H1 (cell line): ENCODE measurements around the gene ADD1. TPM values are rescaled to one million over a fixed set of nuclear protein-coding genes. Genes with fewer than 3 reads are reported as not detected.
A peak's percentile ranks its signal among the peaks of the same experiment; 100 is the strongest.

Source experiments
- CTCF ChIA-PET: fragments of 300-600 bp; sonication (Branson Sonifier 250); formaldehyde crosslinking; loops from one replicate; lab custom pipeline; 2021; ENCODE audit not compliant: partially characterized antibody; lab: Charles Lee
- POLR2A ChIA-PET: fragments of 300-600 bp; sonication (Branson Sonifier 250); formaldehyde crosslinking; loops from one replicate; lab custom pipeline; 2021; ENCODE audit warnings: inconsistent platforms; ENCODE audit not compliant: partially characterized antibody; lab: Charles Lee
- DNase-seq, 2 experiments: peaks; one replicate each; pipeline versions ENCODE4 v3.0.0 to v3.0.0-alpha.2; 2010 to 2022; ENCODE audit warnings: low spot score in 2 of 2, low read depth in 1 of 2, mixed read lengths in 1 of 2
- FAIRE-seq: peaks from 2 replicates; lab custom pipeline; 2011; peaks lifted over from hg19 to GRCh38; lab: Jason Lieb, UNC
- H2AFZ ChIP-seq: 2 replicates; pipeline ENCODE4 v1.8.1; 2012; ENCODE audit warnings: low read length, inconsistent platforms
- H2AK5ac ChIP-seq: 2 replicates; pipeline ENCODE4 v1.6.1; 2013; ENCODE audit warnings: low read depth, low read length
- H2BK120ac ChIP-seq: replicated peaks from 2 replicates; pipeline ENCODE3; 2013; ENCODE audit warnings: low read depth, low read length, inconsistent platforms
- H2BK12ac ChIP-seq: 2 replicates; pipeline ENCODE4 v1.6.1; 2013; ENCODE audit warnings: low read depth, low read length
- H2BK15ac ChIP-seq: 2 replicates; pipeline ENCODE4 v1.6.1; 2013; ENCODE audit warnings: low read length
- H2BK20ac ChIP-seq: 2 replicates; pipeline ENCODE4 v1.6.1; 2013; ENCODE audit warnings: low read length
- H2BK5ac ChIP-seq: 2 replicates; pipeline ENCODE4 v1.6.1; 2013; ENCODE audit warnings: low read depth, low read length
- H3K14ac ChIP-seq: 2 replicates; pipeline ENCODE4 v1.6.1; 2013; ENCODE audit warnings: inconsistent platforms; ENCODE audit not compliant: insufficient read length
- H3K18ac ChIP-seq: 2 replicates; pipeline ENCODE4 v1.6.1; 2013; ENCODE audit warnings: low read length; ENCODE audit errors: extremely low read depth
- H3K23ac ChIP-seq: 2 replicates; pipeline ENCODE4 v1.6.1; 2013; ENCODE audit warnings: inconsistent platforms; ENCODE audit not compliant: insufficient read length
- H3K23me2 ChIP-seq: 2 replicates; pipeline ENCODE4 v1.6.1; 2013; ENCODE audit warnings: low read depth, low read length
- H3K27ac ChIP-seq: 2 replicates; pipeline ENCODE4 v1.6.1; 2011; ENCODE audit warnings: low read depth, low read length, inconsistent platforms
- H3K27me3 ChIP-seq, 4 experiments: replicated peaks in 1 of 4; 1 replicate in 1 of 4; 2 replicates in 3 of 4; pipeline versions ENCODE4 v1.6.1 to v1.8.1; 2011 to 2013; ENCODE audit warnings: low read length in 3 of 4, mild to moderate bottlenecking in 3 of 4, inconsistent platforms in 2 of 4, mixed read lengths in 2 of 4, moderate library complexity in 1 of 4; ENCODE audit not compliant: control insufficient read depth in 3 of 4, insufficient read depth in 3 of 4; ENCODE audit errors: extremely low read depth in 1 of 4
- H3K36me3 ChIP-seq, 4 experiments: 2 replicates each; pipeline versions ENCODE4 v1.6.1 to v1.8.1; 2011 to 2013; ENCODE audit warnings: mild to moderate bottlenecking in 4 of 4, low read length in 3 of 4, moderate library complexity in 2 of 4, control low read depth in 1 of 4, inconsistent platforms in 1 of 4; ENCODE audit not compliant: insufficient read depth in 4 of 4, control insufficient read depth in 2 of 4
- H3K4ac ChIP-seq: replicated peaks from 2 replicates; pipeline ENCODE3; 2013; ENCODE audit warnings: low read length, low read depth, mixed read lengths, inconsistent platforms; ENCODE audit not compliant: insufficient read length
- H3K4me1 ChIP-seq, 4 experiments: replicated peaks in 1 of 4; 1 replicate in 1 of 4; 2 replicates in 3 of 4; pipeline versions ENCODE4 v1.6.1 to v1.8.1; 2011 to 2013; ENCODE audit warnings: low read length in 3 of 4, inconsistent platforms in 2 of 4, mixed read lengths in 1 of 4; ENCODE audit not compliant: insufficient read depth in 4 of 4, control insufficient read depth in 3 of 4
- H3K4me2 ChIP-seq, 2 experiments: 2 replicates each; pipeline versions ENCODE4 v1.6.1 to v1.8.1; 2011 to 2013; ENCODE audit warnings: low read depth in 2 of 2, low read length in 2 of 2, control low read depth in 1 of 2, inconsistent platforms in 1 of 2, mild to moderate bottlenecking in 1 of 2; ENCODE audit not compliant: insufficient read depth in 1 of 2
- H3K4me3 ChIP-seq, 4 experiments: fragments of 200-600, 300-600 bp in 1 of 4; sonication (generic), shearing (Covaris generic), sonication (Bioruptor Twin) in 1 of 4; 2 replicates each; pipeline versions ENCODE4 v1.5.1 to v1.8.1; 2011 to 2016; ENCODE audit warnings: low read length in 4 of 4, low read depth in 3 of 4, control low read depth in 2 of 4, inconsistent platforms in 2 of 4, mild to moderate bottlenecking in 2 of 4, mixed read lengths in 1 of 4, moderate library complexity in 1 of 4; ENCODE audit not compliant: insufficient read depth in 2 of 4; ENCODE audit errors: extremely low read depth in 1 of 4
- H3K56ac ChIP-seq: replicated peaks from 2 replicates; pipeline ENCODE3; 2013; ENCODE audit warnings: low read depth, mild to moderate bottlenecking, mixed read lengths, low read length, inconsistent platforms; ENCODE audit not compliant: insufficient read length
- H3K79me1 ChIP-seq: 2 replicates; pipeline ENCODE4 v1.6.1; 2013; ENCODE audit warnings: low read depth, low read length, control low read depth
- H3K79me2 ChIP-seq, 2 experiments: 2 replicates each; pipeline versions ENCODE4 v1.6.1 to v1.8.1; 2012 to 2013; ENCODE audit warnings: low read length in 2 of 2, mild to moderate bottlenecking in 2 of 2, inconsistent platforms in 1 of 2; ENCODE audit not compliant: insufficient read depth in 2 of 2, control insufficient read depth in 1 of 2
- H3K9ac ChIP-seq, 4 experiments: replicated peaks in 1 of 4; 1 replicate in 1 of 4; 2 replicates in 3 of 4; pipeline versions ENCODE4 v1.6.1 to v1.8.1; 2011 to 2013; ENCODE audit warnings: low read depth in 3 of 4, low read length in 3 of 4, control low read depth in 2 of 4, mild to moderate bottlenecking in 2 of 4, moderate library complexity in 2 of 4, inconsistent platforms in 1 of 4; ENCODE audit errors: extremely low read depth in 1 of 4
- H3K9me3 ChIP-seq, 2 experiments: 2 replicates each; pipeline versions ENCODE4 v1.6.1 to v1.8.1; 2012 to 2013; ENCODE audit warnings: mild to moderate bottlenecking in 2 of 2, moderate library complexity in 2 of 2, control low read depth in 1 of 2, inconsistent platforms in 1 of 2, low read depth in 1 of 2, low read length in 1 of 2, mixed read lengths in 1 of 2; ENCODE audit not compliant: insufficient read depth in 2 of 2
- H4K20me1 ChIP-seq, 2 experiments: replicated peaks in 1 of 2; 2 replicates each; pipeline versions ENCODE3 to v1.8.1; 2011 to 2013; ENCODE audit warnings: inconsistent platforms in 2 of 2, low read length in 2 of 2, mild to moderate bottlenecking in 1 of 2; ENCODE audit not compliant: insufficient read depth in 2 of 2, control insufficient read depth in 1 of 2
- H4K5ac ChIP-seq: 2 replicates; pipeline ENCODE4 v1.6.1; 2013; ENCODE audit warnings: low read length, low read depth, mixed read lengths, inconsistent platforms; ENCODE audit not compliant: insufficient read length
- H4K8ac ChIP-seq: 2 replicates; pipeline ENCODE4 v1.8.0; 2013; ENCODE audit warnings: mild to moderate bottlenecking, moderate library complexity, low read length, inconsistent platforms; ENCODE audit not compliant: insufficient read depth; ENCODE audit errors: extremely low read depth
- H4K91ac ChIP-seq: replicated peaks from 2 replicates; pipeline ENCODE3; 2013; ENCODE audit warnings: low read length, mixed read lengths, inconsistent platforms; ENCODE audit not compliant: insufficient read length
- GABPA ChIP-seq: IDR thresholded peaks from 2 replicates; pipeline ENCODE4 v1.6.1; 2011; ENCODE audit warnings: mild to moderate bottlenecking, low read length, moderate library complexity, borderline replicate concordance; ENCODE audit not compliant: insufficient read depth
- POLR2AphosphoS5 ChIP-seq: IDR thresholded peaks from 2 replicates; pipeline ENCODE4 v1.6.1; 2011; ENCODE audit warnings: low read depth, low read length
- WGBS, 2 experiments: shearing (Covaris generic) in 1 of 2; methylation state at CpG; one replicate each; pipeline versions ENCODE4 v1.1.6 to v1.1.7; 2013 to 2015; ENCODE audit warnings: low lambda C conversion rate in 2 of 2, mixed read lengths in 2 of 2, inconsistent platforms in 1 of 2, low coverage in 1 of 2, missing lambda C conversion rate in 1 of 2; ENCODE audit not compliant: insufficient replicate concordance in 2 of 2, insufficient coverage in 1 of 2, insufficient read length in 1 of 2; ENCODE audit errors: extremely low coverage in 1 of 2, missing lambda C conversion rate in 1 of 2; 5-methylcytosine and 5-hydroxymethylcytosine counted together
- polyA plus RNA-seq, 7 experiments: library from polyadenylated mRNA; depleted of rRNA in 3 of 7; stranded (reverse) in 5 of 7; unstranded in 2 of 7; fragments of >200 nt in 5 of 7; fragments of 200-250 nt in 2 of 7; gene quantifications; 1 replicate in 5 of 7; 2 replicates in 1 of 7; 4 replicates in 1 of 7; pipeline versions ENCODE4 v1.2.1 to v1.2.3, GENCODE V29; 2011 to 2013; ENCODE audit warnings: missing spikeins in 2 of 7, mixed read lengths in 2 of 7
- total RNA-seq: library from RNA; stranded (reverse); fragmentation: NEBNext Ultra II Directional; extraction: Animal tissue kit (Norgen Biotek cat#: 25700); gene quantifications from 2 replicates; pipeline ENCODE4 v1.2.1, GENCODE V29; 2021

The ADD1 gene
- total and polyA plus RNA-seq, 2 of the 8 experiments (the other 6 are each of a cell fraction or from before 2014, with no cell fraction given): 113 to 143 TPM

DNA sequence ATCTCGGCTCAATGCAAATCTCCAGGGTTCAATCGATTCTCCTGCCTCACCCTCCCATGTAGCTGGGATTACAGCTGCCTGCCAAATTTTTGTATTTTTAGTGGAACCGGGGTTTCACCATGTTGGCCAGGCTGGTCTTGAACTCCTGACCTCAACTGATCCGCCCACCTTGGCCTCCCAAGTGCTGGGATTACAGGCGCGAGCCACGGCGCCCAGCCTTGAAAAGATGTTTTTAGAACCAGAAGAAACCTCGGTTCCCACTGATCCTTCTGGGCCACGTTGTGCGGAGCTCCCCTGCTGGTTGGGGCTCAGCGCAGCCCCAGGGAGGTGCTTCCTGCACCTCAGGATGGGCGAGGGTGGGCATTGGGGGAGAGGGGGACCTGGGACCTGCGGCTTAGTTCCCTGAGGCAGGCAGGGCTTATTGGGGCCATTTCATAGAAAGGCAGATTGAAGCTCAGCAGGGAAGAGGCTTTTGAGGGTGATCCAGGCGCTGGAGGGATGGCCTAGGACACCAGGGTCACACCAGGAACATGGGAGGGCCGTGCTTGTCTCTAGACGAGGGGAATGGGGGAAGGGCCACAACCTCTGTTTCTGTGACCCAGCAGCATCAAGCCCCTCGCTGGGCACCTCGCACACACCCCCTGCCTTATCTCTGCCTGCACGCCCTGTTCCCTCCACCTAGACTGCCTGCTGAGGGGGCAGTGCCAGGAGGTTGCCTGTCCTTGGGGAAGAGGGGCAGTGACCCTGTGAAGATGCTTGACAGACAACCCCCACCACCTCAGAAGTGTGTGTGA is 6.3 kb upstream of the ADD1 start:
- Histone ChIP-seq H3K4ac (no peak overlapping the region), H3K4me2 (peak overlapping the region; percentile 11 to 23; a peak in 2 of 4 replicates), H3K27ac (no peak overlapping the region), H3K14ac (no peak overlapping the region), H4K8ac (no peak overlapping the region), H2AK5ac (no peak overlapping the region; the same call in 1 of the 2 replicates), H2BK12ac (peak overlapping the region; percentile 17; the same call in 1 of the 2 replicates), H2AFZ (no peak overlapping the region), H3K18ac (peak overlapping the region; percentile 75; the same call in 1 of the 2 replicates), H3K9ac (peak overlapping the region in 1 of 4 experiments; percentile 19; a peak in 1 of 7 replicates), H2BK5ac (peak overlapping the region; percentile 83; the same call in 1 of the 2 replicates), H3K4me1 (peaks cover 0 to 11% (median 5%) of the 10 kb centered on the region in 4 experiments; a peak in 6 of 7 replicates), H3K23ac (no peak overlapping the region), H2BK20ac (0 out of 2 replicates have a peak overlapping the region, but pooled peaks have one; percentile 13), H3K79me1 (no peaks in the 10 kb centered on the region), H3K27me3 (no peaks in the 10 kb centered on the region), H3K79me2 (no peaks in the 10 kb centered on the region), H2BK120ac (no peak overlapping the region), H3K23me2 (no peaks in the 10 kb centered on the region), H4K20me1 (peaks cover 0 to 2% of the 10 kb centered on the region in 2 experiments), H3K36me3 (peaks cover 0 to 13% (median 6%) of the 10 kb centered on the region in 4 experiments; a peak in 6 of 8 replicates), H2BK15ac (no peak overlapping the region), H4K91ac (peak overlapping the region; percentile 8), H3K9me3 (no peaks in the 10 kb centered on the region), H3K56ac (no peak overlapping the region), H4K5ac (no peak overlapping the region), H3K4me3 (no peak overlapping the region)
- WGBS, 2 experiments: 77% methylated on average over 17 of the region's 20 CpGs; no CpG with 5 or more reads in 1 of the 2 experiments
- FAIRE-seq (no peak), DNase-seq (peak in 1 of 2 experiments; percentile 47)
- TF ChIP-seq GABPA: no peak
- peak; percentile 64 for TF ChIP-seq POLR2AphosphoS5
- ChIA-PET CTCF (interaction anchor here (0.7 to 1.1 kb wide), 2 partner anchors 19 to 30 kb away, joined by 3 to 4 read pairs; no protein-coding TSS in a partner anchor), POLR2A (interaction anchor here (0.9 to 8.8 kb wide), 12 partner anchors 12 to 81 kb away, joined by 3 to 75 read pairs (median 4); partner anchors contain the start of gene TNIP2)
